Measurements from ENCODE around the gene SLN.

Gene SLN

GRCh38 chr11:107682171-107682570 lies 29.7 kb downstream of the SLN start:
- no peak for DNase-seq

- DNase-seq, result no peak
Observed at GRCh38 chr11:107679255-107680024, 32.4 kb downstream of the SLN start.

GRCh38 chr11:107678632-107678971 lies 33.3 kb downstream of the SLN start:
- no peak for DNase-seq

- no peak for DNase-seq
Observed at GRCh38 chr11:107677924-107678631, 33.8 kb downstream of the SLN start.

GRCh38 chr11:107676336-107677057 lies 35.4 kb downstream of the SLN start:
- DNase-seq, result no peak

GRCh38 chr11:107675902-107676301 lies 36.0 kb downstream of the SLN start:
- DNase-seq, result no peak

- DNase-seq, result no peak
Observed at GRCh38 chr11:107669893-107670601, 41.8 kb downstream of the SLN start.

GRCh38 chr11:107669191-107669740 lies 42.6 kb downstream of the SLN start:
- no peak for DNase-seq

GRCh38 chr11:107666911-107667613 lies 44.8 kb downstream of the SLN start:
- DNase-seq, result no peak

GRCh38 chr11:107665018-107665417 lies 46.8 kb downstream of the SLN start:
- DNase-seq, result no peak

- no peak for DNase-seq
Observed at GRCh38 chr11:107661656-107662055, 50.2 kb downstream of the SLN start.

GRCh38 chr11:107660066-107660465 lies 51.8 kb downstream of the SLN start:
- no peak for DNase-seq

- DNase-seq, result no peak
Observed at GRCh38 chr11:107659310-107659709, 52.5 kb downstream of the SLN start.
